ENCODE measurements around the gene PLA2G4A. TPM values are rescaled to one million over a fixed set of nuclear protein-coding genes. Genes with fewer than 3 reads are reported as not detected.

Gene PLA2G4A
- total RNA-seq, 1 donor from 2014 or later: 0.72 TPM

DNA sequence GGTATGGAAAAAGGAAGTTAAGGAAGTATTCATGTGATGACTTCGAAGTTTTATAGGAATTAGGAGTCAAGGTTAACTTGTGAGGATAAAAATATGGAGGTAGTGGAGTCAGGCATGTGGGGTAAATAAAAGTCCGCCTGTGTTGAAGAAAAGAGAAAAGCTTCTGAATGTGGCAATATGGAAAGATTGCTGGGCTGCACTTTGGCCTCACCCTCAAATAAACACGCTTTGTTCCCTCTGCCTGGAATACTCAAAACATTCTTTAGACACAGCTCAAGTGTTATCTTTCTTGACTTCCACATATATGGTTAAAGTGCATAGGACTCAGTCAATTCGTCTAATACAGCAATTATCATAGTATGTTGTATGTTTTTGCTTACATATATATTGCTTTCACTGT, 137.7 kb downstream of the PLA2G4A start:
- H3K4me1 Mint-ChIP-seq (ENCODE audit: low read depth): no peaks in the 10 kb centered on the region
- peaks cover 4% of the 10 kb centered on the region for H3K9me3 Mint-ChIP-seq (ENCODE audit: low read depth)
- H3K36me3 Mint-ChIP-seq (ENCODE audit: insufficient read depth): no peaks in the 10 kb centered on the region
- no peaks in the 10 kb centered on the region for H3K27me3 Mint-ChIP-seq
- H3K27ac Mint-ChIP-seq: no peak overlapping the region
- TF ChIP-seq CTCF (IDR thresholded peaks at IDR 0.05; ENCODE audit: unreplicated experiment): no peak
- H3K4me3 Mint-ChIP-seq (ENCODE audit: low read depth): no peak overlapping the region
- no peak for DNase-seq (ENCODE audit: low spot score, unreplicated experiment)

- Mint-ChIP-seq H3K27me3 (no peaks in the 10 kb centered on the region), H3K36me3 (ENCODE audit: insufficient read depth) (no peaks in the 10 kb centered on the region), H3K4me3 (ENCODE audit: low read depth) (no peak overlapping the region), H3K9me3 (ENCODE audit: low read depth) (peaks cover 4% of the 10 kb centered on the region), H3K4me1 (ENCODE audit: low read depth) (no peaks in the 10 kb centered on the region), H3K27ac (no peak overlapping the region)
- DNase-seq (ENCODE audit: low spot score, unreplicated experiment): no peak
- no peak for TF ChIP-seq CTCF (IDR thresholded peaks at IDR 0.05; ENCODE audit: unreplicated experiment)
These were observed 139.1 kb downstream of the PLA2G4A start for GRCh38 chr1:186967656-186968394.

- Mint-ChIP-seq H3K27me3 (no peaks in the 10 kb centered on the region), H3K36me3 (ENCODE audit: insufficient read depth) (no peaks in the 10 kb centered on the region), H3K4me1 (ENCODE audit: low read depth) (no peaks in the 10 kb centered on the region), H3K4me3 (ENCODE audit: low read depth) (no peak overlapping the region), H3K9me3 (ENCODE audit: low read depth) (peaks cover 4% of the 10 kb centered on the region), H3K27ac (no peak overlapping the region)
- TF ChIP-seq CTCF (IDR thresholded peaks at IDR 0.05; ENCODE audit: unreplicated experiment): no peak
- DNase-seq (ENCODE audit: low spot score, unreplicated experiment): no peak
These were observed 146.0 kb downstream of the PLA2G4A start for GRCh38 chr1:186974774-186975181.

- Mint-ChIP-seq H3K9me3 (ENCODE audit: low read depth) (peaks cover 2% of the 10 kb centered on the region), H3K36me3 (ENCODE audit: insufficient read depth) (no peaks in the 10 kb centered on the region), H3K4me1 (ENCODE audit: low read depth) (no peaks in the 10 kb centered on the region), H3K27me3 (no peaks in the 10 kb centered on the region), H3K27ac (no peak overlapping the region), H3K4me3 (ENCODE audit: low read depth) (no peak overlapping the region)
- no peak for DNase-seq (ENCODE audit: low spot score, unreplicated experiment)
- TF ChIP-seq CTCF (IDR thresholded peaks at IDR 0.05; ENCODE audit: unreplicated experiment): no peak
These were observed 146.5 kb downstream of the PLA2G4A start for GRCh38 chr1:186975220-186975619.

GRCh38 chr1:186976700-186977099, 148.0 kb downstream of the PLA2G4A start:
- no peaks in the 10 kb centered on the region for H3K36me3 Mint-ChIP-seq (ENCODE audit: insufficient read depth)
- DNase-seq (ENCODE audit: low spot score, unreplicated experiment): no peak
- no peak overlapping the region for H3K27ac Mint-ChIP-seq
- H3K4me1 Mint-ChIP-seq (ENCODE audit: low read depth): no peaks in the 10 kb centered on the region
- no peaks in the 10 kb centered on the region for H3K9me3 Mint-ChIP-seq (ENCODE audit: low read depth)
- no peaks in the 10 kb centered on the region for H3K27me3 Mint-ChIP-seq
- H3K4me3 Mint-ChIP-seq (ENCODE audit: low read depth): no peak overlapping the region
- no peak for TF ChIP-seq CTCF (IDR thresholded peaks at IDR 0.05; ENCODE audit: unreplicated experiment)
